ENCODE data around the gene P4HA3. TPM values are rescaled to one million over a fixed set of nuclear protein-coding genes. Genes with fewer than 3 reads are reported as not detected.

P4HA3 gene
- total RNA-seq, 3 donors from 2014 or later (not counting 1 experiment from before 2014, with no cell fraction given) = not detected

GRCh38 chr11:74316772-74317505 is 5.5 kb upstream of the P4HA3 start:
- Histone ChIP-seq H3K36me3 (ENCODE audit: control insufficient read depth, insufficient read depth, low read length) (no peaks in the 10 kb centered on the region), H3K4me3 (ENCODE audit: low read length) (no peak overlapping the region), H3K27me3 (ENCODE audit: control insufficient read depth, insufficient read depth, low read length) (peaks cover 4% of the 10 kb centered on the region), H3K9me3 (ENCODE audit: control insufficient read depth, insufficient read depth, low read length) (no peaks in the 10 kb centered on the region), H3K27ac (ENCODE audit: low read length) (no peak overlapping the region), H3K4me1 (ENCODE audit: control insufficient read depth, insufficient read depth, low read length) (no peaks in the 10 kb centered on the region)
- TF ChIP-seq, protein P1, sequence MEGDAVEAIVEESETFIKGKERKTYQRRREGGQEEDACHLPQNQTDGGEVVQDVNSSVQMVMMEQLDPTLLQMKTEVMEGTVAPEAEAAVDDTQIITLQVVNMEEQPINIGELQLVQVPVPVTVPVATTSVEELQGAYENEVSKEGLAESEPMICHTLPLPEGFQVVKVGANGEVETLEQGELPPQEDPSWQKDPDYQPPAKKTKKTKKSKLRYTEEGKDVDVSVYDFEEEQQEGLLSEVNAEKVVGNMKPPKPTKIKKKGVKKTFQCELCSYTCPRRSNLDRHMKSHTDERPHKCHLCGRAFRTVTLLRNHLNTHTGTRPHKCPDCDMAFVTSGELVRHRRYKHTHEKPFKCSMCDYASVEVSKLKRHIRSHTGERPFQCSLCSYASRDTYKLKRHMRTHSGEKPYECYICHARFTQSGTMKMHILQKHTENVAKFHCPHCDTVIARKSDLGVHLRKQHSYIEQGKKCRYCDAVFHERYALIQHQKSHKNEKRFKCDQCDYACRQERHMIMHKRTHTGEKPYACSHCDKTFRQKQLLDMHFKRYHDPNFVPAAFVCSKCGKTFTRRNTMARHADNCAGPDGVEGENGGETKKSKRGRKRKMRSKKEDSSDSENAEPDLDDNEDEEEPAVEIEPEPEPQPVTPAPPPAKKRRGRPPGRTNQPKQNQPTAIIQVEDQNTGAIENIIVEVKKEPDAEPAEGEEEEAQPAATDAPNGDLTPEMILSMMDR (IDR thresholded peaks at IDR 0.05) = no peak
- Mint-ChIP-seq H3K36me3 (peaks cover 22% of the 10 kb centered on the region), H3K4me1 (peaks cover under 1% of the 10 kb centered on the region in 2 donors), H3K4me3 (no peak overlapping the region), H3K9me3 (peaks cover 5 to 13% of the 10 kb centered on the region in 2 donors), H3K27me3 (ENCODE audit: low read depth in 2 of 2) (peaks cover 29 to 41% of the 10 kb centered on the region in 2 donors), H3K27ac (no peak overlapping the region)
- ATAC-seq (no peak), DNase-seq (no peak)
- intact Hi-C loops (cut with micrococcal nuclease) = no loop called here

DNA sequence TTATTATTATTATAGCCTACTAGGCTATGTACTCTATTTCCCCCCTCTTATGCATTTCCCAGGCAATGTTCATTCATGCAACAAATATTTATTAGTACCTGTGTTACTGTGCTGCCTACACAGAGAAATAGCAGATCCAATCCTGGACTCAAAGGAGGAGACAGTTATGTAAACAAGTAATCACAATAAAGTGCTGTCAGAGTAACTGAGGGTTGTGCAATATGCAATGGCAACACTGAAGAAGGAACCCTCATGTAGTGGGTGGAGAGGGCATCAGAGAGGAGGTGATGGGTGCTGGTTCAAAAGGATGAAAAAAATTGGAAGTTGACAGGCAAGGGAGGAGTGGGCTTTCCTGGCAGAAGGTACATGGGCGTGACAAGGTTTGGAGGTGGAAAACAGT is 886 bp upstream of the P4HA3 start:
- no peak overlapping the region for H3K4me3 ChIP-seq (ENCODE audit: low read length)
- Mint-ChIP-seq H3K4me3 (no peak overlapping the region), H3K27ac (no peak overlapping the region), H3K4me1 (peaks cover 5 to 11% of the 10 kb centered on the region in 2 donors), H3K9me3 (peaks cover 5 to 10% of the 10 kb centered on the region in 2 donors), H3K27me3 (ENCODE audit: low read depth in 2 of 2) (peaks cover 42 to 54% of the 10 kb centered on the region in 2 donors), H3K36me3 (peaks cover 11% of the 10 kb centered on the region)
- no peak overlapping the region for H3K27ac ChIP-seq (ENCODE audit: low read length)
- H3K4me1 ChIP-seq (ENCODE audit: control insufficient read depth, insufficient read depth, low read length) = peaks cover 6% of the 10 kb centered on the region
- no peaks in the 10 kb centered on the region for H3K9me3 ChIP-seq (ENCODE audit: control insufficient read depth, insufficient read depth, low read length)
- H3K36me3 ChIP-seq (ENCODE audit: control insufficient read depth, insufficient read depth, low read length) = no peaks in the 10 kb centered on the region
- TF ChIP-seq, protein P1 (IDR thresholded peaks at IDR 0.05) = no peak
- intact Hi-C loops (cut with micrococcal nuclease) = no loop called here
- peaks cover 18% of the 10 kb centered on the region for H3K27me3 ChIP-seq (ENCODE audit: control insufficient read depth, insufficient read depth, low read length)
- DNase-seq = no peak
- 91% methylated on average over 1 of the region's 1 CpG for WGBS (ENCODE audit: insufficient coverage)
- no peak for ATAC-seq

DNA sequence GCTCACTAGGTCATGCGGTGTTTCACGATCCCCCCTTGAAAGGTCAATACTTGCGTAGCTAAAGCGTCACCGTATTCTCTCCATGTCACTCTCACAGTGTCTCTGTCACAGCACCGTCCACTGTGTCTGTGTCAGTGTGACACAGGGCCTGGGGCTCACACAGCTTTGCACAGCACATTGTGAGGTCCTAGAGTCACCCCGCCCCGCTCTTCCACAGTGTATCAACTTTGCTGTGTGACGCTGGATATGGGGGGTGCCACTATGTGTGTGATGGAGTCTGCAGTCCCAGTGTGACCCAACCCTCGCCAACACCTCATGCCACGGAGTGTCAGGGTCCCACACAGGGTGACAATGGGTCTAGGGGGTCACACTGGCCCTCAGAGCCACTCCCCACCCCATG is 583 bp downstream of the P4HA3 start:
- H3K27ac Mint-ChIP-seq = no peak overlapping the region
- 83% methylated on average over 11 of the region's 11 CpGs for WGBS (ENCODE audit: insufficient coverage)
- Histone ChIP-seq H3K36me3 (ENCODE audit: control insufficient read depth, insufficient read depth, low read length) (no peaks in the 10 kb centered on the region), H3K27me3 (ENCODE audit: control insufficient read depth, insufficient read depth, low read length) (peaks cover 20% of the 10 kb centered on the region), H3K4me3 (ENCODE audit: low read length) (no peak overlapping the region), H3K9me3 (ENCODE audit: control insufficient read depth, insufficient read depth, low read length) (no peaks in the 10 kb centered on the region), H3K4me1 (ENCODE audit: control insufficient read depth, insufficient read depth, low read length) (peaks cover 6% of the 10 kb centered on the region), H3K27ac (ENCODE audit: low read length) (no peak overlapping the region)
- H3K4me3 Mint-ChIP-seq = peak overlapping the region; percentile 49
- H3K4me1 Mint-ChIP-seq = peaks cover 5 to 11% of the 10 kb centered on the region in 2 donors
- H3K27me3 Mint-ChIP-seq (ENCODE audit: low read depth in 2 of 2) = peaks cover 42 to 47% of the 10 kb centered on the region in 2 donors
- ATAC-seq = no peak
- no peak for DNase-seq
- no peaks in the 10 kb centered on the region for H3K36me3 Mint-ChIP-seq
- peaks cover 2% of the 10 kb centered on the region in 2 donors for H3K9me3 Mint-ChIP-seq
- intact Hi-C loops (cut with micrococcal nuclease) = no loop called here
- TF ChIP-seq, protein P1 (IDR thresholded peaks at IDR 0.05) = no peak

DNA sequence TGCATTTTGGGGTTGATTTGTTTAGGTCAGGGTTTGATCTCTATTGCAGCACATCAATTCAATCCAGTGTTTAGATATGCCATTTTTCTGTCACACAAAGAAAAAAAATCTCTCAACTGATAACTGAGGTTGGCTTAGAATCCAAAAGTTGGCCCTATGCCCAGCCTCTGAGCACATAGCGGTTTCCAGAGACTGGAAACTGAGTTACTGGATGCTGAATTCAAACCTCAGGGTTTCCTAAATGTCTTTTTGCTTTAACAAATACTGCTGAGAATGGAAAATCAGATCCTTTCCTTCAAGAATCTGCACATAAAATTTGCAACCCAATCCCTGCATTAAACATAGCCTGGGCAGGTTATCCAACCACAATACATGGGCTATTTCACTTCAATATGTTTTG is 4.0 kb downstream of the P4HA3 start:
- no peak for DNase-seq
- 48% methylated on average over 1 of the region's 1 CpG for WGBS (ENCODE audit: insufficient coverage)
- TF ChIP-seq, protein P1 (IDR thresholded peaks at IDR 0.05) = no peak
- H3K36me3 ChIP-seq (ENCODE audit: control insufficient read depth, insufficient read depth, low read length) = no peaks in the 10 kb centered on the region
- peaks cover 42 to 49% of the 10 kb centered on the region in 2 donors for H3K27me3 Mint-ChIP-seq (ENCODE audit: low read depth in 2 of 2)
- no peaks in the 10 kb centered on the region for H3K9me3 ChIP-seq (ENCODE audit: control insufficient read depth, insufficient read depth, low read length)
- no peak for ATAC-seq
- H3K27ac Mint-ChIP-seq = no peak overlapping the region
- H3K4me1 Mint-ChIP-seq = peaks cover 5 to 11% of the 10 kb centered on the region in 2 donors
- no peak overlapping the region for H3K27ac ChIP-seq (ENCODE audit: low read length)
- H3K4me3 ChIP-seq (ENCODE audit: low read length) = no peak overlapping the region
- H3K27me3 ChIP-seq (ENCODE audit: control insufficient read depth, insufficient read depth, low read length) = peaks cover 18% of the 10 kb centered on the region
- H3K36me3 Mint-ChIP-seq = no peaks in the 10 kb centered on the region
- no peak overlapping the region for H3K4me3 Mint-ChIP-seq
- intact Hi-C loops (cut with micrococcal nuclease) = no loop called here
- H3K4me1 ChIP-seq (ENCODE audit: control insufficient read depth, insufficient read depth, low read length) = peaks cover 6% of the 10 kb centered on the region
- H3K9me3 Mint-ChIP-seq = no peaks in the 10 kb centered on the region
